Liver (tissue), 9 donors: ENCODE results near the gene NXPE3. TPM values are rescaled to one million over a fixed set of nuclear protein-coding genes. Genes with fewer than 3 reads are reported as not detected.

Experiments used
- DNase-seq: peaks from one replicate; pipeline ENCODE4 v3.0.0-alpha.2; 2017; ENCODE audit warnings: low spot score
- H3K27ac ChIP-seq, 2 donors: one replicate each; pipeline ENCODE4 v1.7.0; 2013; ENCODE audit warnings: inconsistent platforms in 2 of 2, low read length in 2 of 2, control low read depth in 1 of 2, low read depth in 1 of 2, mild to moderate bottlenecking in 1 of 2
- H3K27me3 ChIP-seq, 4 donors: one replicate each; pipeline versions ENCODE4 v1.6.1 to v1.7.0; 2013; ENCODE audit warnings: low read length in 3 of 4, inconsistent platforms in 1 of 4, mild to moderate bottlenecking in 1 of 4, moderate library complexity in 1 of 4; ENCODE audit not compliant: control insufficient read depth in 4 of 4, insufficient read depth in 4 of 4
- H3K36me3 ChIP-seq, 4 donors: one replicate each; pipeline versions ENCODE4 v1.6.1 to v1.7.0; 2013; ENCODE audit warnings: low read length in 3 of 4, mild to moderate bottlenecking in 3 of 4, low read depth in 1 of 4, moderate library complexity in 1 of 4; ENCODE audit not compliant: control insufficient read depth in 4 of 4, insufficient read depth in 3 of 4
- H3K4me1 ChIP-seq, 4 donors: one replicate each; pipeline versions ENCODE4 v1.6.1 to v1.7.0; 2013; ENCODE audit warnings: low read length in 3 of 4, mild to moderate bottlenecking in 3 of 4, moderate library complexity in 1 of 4; ENCODE audit not compliant: control insufficient read depth in 4 of 4, insufficient read depth in 4 of 4
- H3K4me3 ChIP-seq, 3 donors: one replicate each; pipeline versions ENCODE4 v1.6.1 to v1.7.0; 2013; ENCODE audit warnings: low read length in 3 of 3, control low read depth in 1 of 3, low read depth in 1 of 3, mild to moderate bottlenecking in 1 of 3
- H3K9ac ChIP-seq, 2 donors: one replicate each; pipeline ENCODE4 v1.7.0; 2013; ENCODE audit warnings: low read length in 2 of 2, mild to moderate bottlenecking in 2 of 2, moderate library complexity in 2 of 2, control low read depth in 1 of 2, low read depth in 1 of 2
- H3K9me3 ChIP-seq, 4 donors: one replicate each; pipeline versions ENCODE4 v1.6.1 to v1.7.0; 2013; ENCODE audit warnings: low read length in 3 of 4; ENCODE audit not compliant: control insufficient read depth in 4 of 4
- EGR1 ChIP-seq, 2 donors: IDR thresholded peaks; 2 replicates each; pipeline ENCODE4 v1.6.1; 2016 to 2018; ENCODE audit warnings: antibody characterized with exemption in 2 of 2, low read depth in 2 of 2
- FOXA1 ChIP-seq: IDR thresholded peaks from 2 replicates; pipeline ENCODE4 v1.6.1; 2016; ENCODE audit warnings: antibody characterized with exemption
- FOXA2 ChIP-seq: IDR thresholded peaks from 2 replicates; pipeline ENCODE4 v1.6.1; 2016; ENCODE audit warnings: antibody characterized with exemption
- GABPA ChIP-seq, 2 donors: IDR thresholded peaks in 1 of 2; conservative IDR thresholded peaks in 1 of 2; 2 replicates each; pipeline ENCODE4 v1.6.1; 2016; ENCODE audit warnings: antibody characterized with exemption in 2 of 2, mild to moderate bottlenecking in 1 of 2, moderate library complexity in 1 of 2
- HNF4A ChIP-seq, 2 donors: conservative IDR thresholded peaks; 2 replicates each; pipeline ENCODE4 v1.6.1; 2016; ENCODE audit warnings: antibody characterized with exemption in 2 of 2, mild to moderate bottlenecking in 2 of 2
- HNF4G ChIP-seq: IDR thresholded peaks from 2 replicates; pipeline ENCODE4 v1.6.1; 2016; ENCODE audit warnings: antibody characterized with exemption
- JUND ChIP-seq, 2 donors: IDR thresholded peaks; 2 replicates each; pipeline ENCODE4 v1.6.1; 2016; ENCODE audit warnings: antibody characterized with exemption in 2 of 2
- NR2F2 ChIP-seq: IDR thresholded peaks from 2 replicates; pipeline ENCODE4 v1.6.1; 2016; ENCODE audit warnings: antibody characterized with exemption
- RAD21 ChIP-seq, 2 donors: IDR thresholded peaks; 2 replicates each; pipeline ENCODE4 v1.6.1; 2016; ENCODE audit warnings: antibody characterized with exemption in 2 of 2, mild to moderate bottlenecking in 2 of 2
- RXRA ChIP-seq, 2 donors: IDR thresholded peaks; 2 replicates each; pipeline ENCODE4 v1.6.1; 2017 to 2018; ENCODE audit warnings: antibody characterized with exemption in 2 of 2, mild to moderate bottlenecking in 1 of 2
- SP1 ChIP-seq: IDR thresholded peaks from 2 replicates; pipeline ENCODE4 v1.6.1; 2018; ENCODE audit warnings: antibody characterized with exemption, mild to moderate bottlenecking
- TAF1 ChIP-seq: conservative IDR thresholded peaks from 2 replicates; pipeline ENCODE4 v1.6.1; 2016; ENCODE audit warnings: antibody characterized with exemption, mild to moderate bottlenecking
- YY1 ChIP-seq: IDR thresholded peaks from 2 replicates; pipeline ENCODE4 v1.6.1; 2016; ENCODE audit warnings: antibody characterized with exemption, mild to moderate bottlenecking
- WGBS: extraction: QIAGEN DNeasy Blood & Tissue Kit; methylation state at CpG from one replicate; pipeline ENCODE4 v1.1.7; 2013; 5-methylcytosine and 5-hydroxymethylcytosine counted together
- polyA plus RNA-seq, 2 donors: library from polyadenylated mRNA; stranded (reverse) in 1 of 2; unstranded in 1 of 2; fragments of 200-250 nt in 1 of 2; fragments of >200 nt in 1 of 2; fragmentation: Nextera tagmentation in 1 of 2; extraction: Ambion mirVana in 1 of 2; gene quantifications; one replicate each; pipeline versions ENCODE4 v1.2.1 to v1.2.3, GENCODE V29; 2013 to 2015
- total RNA-seq, 2 donors: library from RNA; depleted of rRNA; stranded (reverse); fragments of >200 nt; gene quantifications; one replicate each; pipeline ENCODE4 v1.2.3, GENCODE V29; 2014
- TF ChIP-seq, protein P1 (sequence below): IDR thresholded peaks from 2 replicates; pipeline ENCODE4 v1.6.1; 2016; ENCODE audit warnings: antibody characterized with exemption
- TF ChIP-seq, protein P2 (sequence below): IDR thresholded peaks from 2 replicates; pipeline ENCODE4 v1.6.1; 2016; ENCODE audit warnings: antibody characterized with exemption
- TF ChIP-seq, protein P3 (sequence below): IDR thresholded peaks from 2 replicates; pipeline ENCODE4 v1.6.1; 2016; ENCODE audit warnings: antibody characterized with exemption
- TF ChIP-seq, protein P4 (sequence below): fragments of 150-350 bp; IDR thresholded peaks from 2 replicates; pipeline ENCODE4 v1.5.1; 2017; ENCODE audit warnings: improper control_type of control experiment, low read depth, low read length; ENCODE audit not compliant: missing input control
- TF ChIP-seq, protein P5 (sequence below): IDR thresholded peaks from 2 replicates; pipeline ENCODE4 v1.6.1; 2016; ENCODE audit warnings: antibody characterized with exemption, mild to moderate bottlenecking
- donor health status: healthy.
- donor health status: healthy.
- donor health status: healthy.
- donor health status: healthy.
- donor health status: healthy.

NXPE3 gene
- total and polyA plus RNA-seq, 4 donors = 1.1 to 2.7 (median 1.7) TPM

DNA sequence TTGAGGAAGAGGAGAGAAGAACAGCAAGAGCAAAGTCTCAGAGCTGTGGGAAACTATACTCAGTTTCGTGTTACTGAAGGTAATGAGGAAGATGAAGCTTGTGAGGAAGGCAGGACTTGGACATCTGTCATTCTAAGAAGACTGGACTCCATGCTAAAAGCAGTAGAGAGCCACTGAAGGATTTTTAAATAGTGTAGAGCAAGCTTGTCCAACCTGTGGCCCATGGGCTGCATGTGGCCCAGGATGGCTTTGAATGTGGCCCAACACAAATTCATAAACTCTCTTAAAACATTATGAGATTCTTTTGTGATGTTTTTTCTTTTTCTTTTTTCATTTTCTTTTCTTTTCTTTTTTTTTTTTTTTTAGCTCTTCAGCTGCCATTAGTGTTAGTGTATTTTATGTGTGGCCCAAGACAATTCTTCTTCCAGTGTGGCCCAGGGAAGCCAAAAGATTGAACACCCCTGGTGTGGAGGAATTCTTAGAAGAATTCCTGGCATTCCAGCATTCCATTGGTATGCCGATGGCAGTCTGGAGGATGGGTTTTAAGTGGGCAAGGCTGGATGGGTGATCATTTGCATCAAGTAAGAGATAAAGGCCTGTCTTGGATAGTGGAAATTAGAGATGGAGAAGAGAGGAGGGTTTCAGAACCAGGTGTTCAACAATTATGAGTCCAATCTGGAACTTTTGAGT, 63.4 kb downstream of the NXPE3 start:
- Histone ChIP-seq H3K4me3 (no peak overlapping the region), H3K9me3 (no peaks in the 10 kb centered on the region), H3K9ac (no peak overlapping the region), H3K27ac (no peak overlapping the region), H3K36me3 (peaks cover 0 to 1% (median 0%) of the 10 kb centered on the region in 4 donors), H3K4me1 (peaks cover 2 to 14% (median 5%) of the 10 kb centered on the region in 4 donors), H3K27me3 (no peaks in the 10 kb centered on the region)
- 90% methylated on average over 2 of the region's 2 CpGs for WGBS
- no peak for TF ChIP-seq YY1
- no peak for TF ChIP-seq JUND (IDR thresholded peaks at IDR 0.05)
- TF ChIP-seq, protein P1, sequence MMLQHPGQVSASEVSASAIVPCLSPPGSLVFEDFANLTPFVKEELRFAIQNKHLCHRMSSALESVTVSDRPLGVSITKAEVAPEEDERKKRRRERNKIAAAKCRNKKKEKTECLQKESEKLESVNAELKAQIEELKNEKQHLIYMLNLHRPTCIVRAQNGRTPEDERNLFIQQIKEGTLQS = no peak
- TF ChIP-seq NR2F2 = no peak
- TF ChIP-seq, protein P2, sequence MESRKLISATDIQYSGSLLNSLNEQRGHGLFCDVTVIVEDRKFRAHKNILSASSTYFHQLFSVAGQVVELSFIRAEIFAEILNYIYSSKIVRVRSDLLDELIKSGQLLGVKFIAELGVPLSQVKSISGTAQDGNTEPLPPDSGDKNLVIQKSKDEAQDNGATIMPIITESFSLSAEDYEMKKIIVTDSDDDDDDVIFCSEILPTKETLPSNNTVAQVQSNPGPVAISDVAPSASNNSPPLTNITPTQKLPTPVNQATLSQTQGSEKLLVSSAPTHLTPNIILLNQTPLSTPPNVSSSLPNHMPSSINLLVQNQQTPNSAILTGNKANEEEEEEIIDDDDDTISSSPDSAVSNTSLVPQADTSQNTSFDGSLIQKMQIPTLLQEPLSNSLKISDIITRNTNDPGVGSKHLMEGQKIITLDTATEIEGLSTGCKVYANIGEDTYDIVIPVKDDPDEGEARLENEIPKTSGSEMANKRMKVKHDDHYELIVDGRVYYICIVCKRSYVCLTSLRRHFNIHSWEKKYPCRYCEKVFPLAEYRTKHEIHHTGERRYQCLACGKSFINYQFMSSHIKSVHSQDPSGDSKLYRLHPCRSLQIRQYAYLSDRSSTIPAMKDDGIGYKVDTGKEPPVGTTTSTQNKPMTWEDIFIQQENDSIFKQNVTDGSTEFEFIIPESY = no peak
- TF ChIP-seq RXRA (IDR thresholded peaks at IDR 0.05) = no peak
- TF ChIP-seq RAD21 (IDR thresholded peaks at IDR 0.05) = no peak
- TF ChIP-seq, protein P3, sequence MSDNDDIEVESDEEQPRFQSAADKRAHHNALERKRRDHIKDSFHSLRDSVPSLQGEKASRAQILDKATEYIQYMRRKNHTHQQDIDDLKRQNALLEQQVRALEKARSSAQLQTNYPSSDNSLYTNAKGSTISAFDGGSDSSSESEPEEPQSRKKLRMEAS = no peak
- no peak for DNase-seq

DNA sequence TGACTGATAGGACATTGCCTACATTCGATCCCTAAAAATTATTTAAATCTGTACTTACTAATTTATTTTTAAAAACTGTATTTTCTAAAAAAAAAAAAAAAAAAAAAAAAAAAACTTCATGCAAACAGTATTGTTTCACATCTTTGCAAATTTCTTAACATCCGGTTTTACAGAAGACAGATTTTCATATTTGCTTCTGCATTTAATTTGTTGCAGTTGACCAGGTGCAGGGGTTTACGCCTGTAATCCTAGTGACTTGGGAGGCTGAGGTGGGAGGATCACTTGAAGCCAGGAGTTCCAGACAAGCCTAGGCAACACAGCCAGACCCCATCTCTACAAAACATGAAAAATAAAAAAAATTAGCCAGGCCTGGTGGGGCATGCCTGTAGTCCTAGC, 63.9 kb downstream of the NXPE3 start:
- H3K9ac ChIP-seq = no peak overlapping the region
- peaks cover 7 to 20% (median 9%) of the 10 kb centered on the region in 4 donors for H3K4me1 ChIP-seq
- H3K9me3 ChIP-seq = no peaks in the 10 kb centered on the region
- no peak overlapping the region for H3K4me3 ChIP-seq
- no peaks in the 10 kb centered on the region for H3K27me3 ChIP-seq
- no peak for DNase-seq
- WGBS = 93% methylated on average over 3 of the region's 3 CpGs
- H3K27ac ChIP-seq = no peak overlapping the region
- H3K36me3 ChIP-seq = peaks cover 0 to 1% (median 0%) of the 10 kb centered on the region in 4 donors
- TF ChIP-seq, protein P3 = no peak
- TF ChIP-seq RXRA (IDR thresholded peaks at IDR 0.05) (no peak), RAD21 (IDR thresholded peaks at IDR 0.05) (no peak), HNF4G (no peak), JUND (IDR thresholded peaks at IDR 0.05) (no peak), NR2F2 (no peak), GABPA (IDR thresholded peaks at IDR 0.05 in 1 of 2, conservative IDR thresholded peaks at IDR 0.05 in 1 of 2) (no peak), EGR1 (IDR thresholded peaks at IDR 0.05; ENCODE audit: low read depth in 2 of 2) (no peak), HNF4A (conservative IDR thresholded peaks at IDR 0.05) (no peak), FOXA1 (no peak), TAF1 (no peak), SP1 (no peak), YY1 (no peak), FOXA2 (no peak)
- TF ChIP-seq, protein P2 = no peak
- TF ChIP-seq, protein P4, sequence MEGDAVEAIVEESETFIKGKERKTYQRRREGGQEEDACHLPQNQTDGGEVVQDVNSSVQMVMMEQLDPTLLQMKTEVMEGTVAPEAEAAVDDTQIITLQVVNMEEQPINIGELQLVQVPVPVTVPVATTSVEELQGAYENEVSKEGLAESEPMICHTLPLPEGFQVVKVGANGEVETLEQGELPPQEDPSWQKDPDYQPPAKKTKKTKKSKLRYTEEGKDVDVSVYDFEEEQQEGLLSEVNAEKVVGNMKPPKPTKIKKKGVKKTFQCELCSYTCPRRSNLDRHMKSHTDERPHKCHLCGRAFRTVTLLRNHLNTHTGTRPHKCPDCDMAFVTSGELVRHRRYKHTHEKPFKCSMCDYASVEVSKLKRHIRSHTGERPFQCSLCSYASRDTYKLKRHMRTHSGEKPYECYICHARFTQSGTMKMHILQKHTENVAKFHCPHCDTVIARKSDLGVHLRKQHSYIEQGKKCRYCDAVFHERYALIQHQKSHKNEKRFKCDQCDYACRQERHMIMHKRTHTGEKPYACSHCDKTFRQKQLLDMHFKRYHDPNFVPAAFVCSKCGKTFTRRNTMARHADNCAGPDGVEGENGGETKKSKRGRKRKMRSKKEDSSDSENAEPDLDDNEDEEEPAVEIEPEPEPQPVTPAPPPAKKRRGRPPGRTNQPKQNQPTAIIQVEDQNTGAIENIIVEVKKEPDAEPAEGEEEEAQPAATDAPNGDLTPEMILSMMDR = no peak
- TF ChIP-seq, protein P5, sequence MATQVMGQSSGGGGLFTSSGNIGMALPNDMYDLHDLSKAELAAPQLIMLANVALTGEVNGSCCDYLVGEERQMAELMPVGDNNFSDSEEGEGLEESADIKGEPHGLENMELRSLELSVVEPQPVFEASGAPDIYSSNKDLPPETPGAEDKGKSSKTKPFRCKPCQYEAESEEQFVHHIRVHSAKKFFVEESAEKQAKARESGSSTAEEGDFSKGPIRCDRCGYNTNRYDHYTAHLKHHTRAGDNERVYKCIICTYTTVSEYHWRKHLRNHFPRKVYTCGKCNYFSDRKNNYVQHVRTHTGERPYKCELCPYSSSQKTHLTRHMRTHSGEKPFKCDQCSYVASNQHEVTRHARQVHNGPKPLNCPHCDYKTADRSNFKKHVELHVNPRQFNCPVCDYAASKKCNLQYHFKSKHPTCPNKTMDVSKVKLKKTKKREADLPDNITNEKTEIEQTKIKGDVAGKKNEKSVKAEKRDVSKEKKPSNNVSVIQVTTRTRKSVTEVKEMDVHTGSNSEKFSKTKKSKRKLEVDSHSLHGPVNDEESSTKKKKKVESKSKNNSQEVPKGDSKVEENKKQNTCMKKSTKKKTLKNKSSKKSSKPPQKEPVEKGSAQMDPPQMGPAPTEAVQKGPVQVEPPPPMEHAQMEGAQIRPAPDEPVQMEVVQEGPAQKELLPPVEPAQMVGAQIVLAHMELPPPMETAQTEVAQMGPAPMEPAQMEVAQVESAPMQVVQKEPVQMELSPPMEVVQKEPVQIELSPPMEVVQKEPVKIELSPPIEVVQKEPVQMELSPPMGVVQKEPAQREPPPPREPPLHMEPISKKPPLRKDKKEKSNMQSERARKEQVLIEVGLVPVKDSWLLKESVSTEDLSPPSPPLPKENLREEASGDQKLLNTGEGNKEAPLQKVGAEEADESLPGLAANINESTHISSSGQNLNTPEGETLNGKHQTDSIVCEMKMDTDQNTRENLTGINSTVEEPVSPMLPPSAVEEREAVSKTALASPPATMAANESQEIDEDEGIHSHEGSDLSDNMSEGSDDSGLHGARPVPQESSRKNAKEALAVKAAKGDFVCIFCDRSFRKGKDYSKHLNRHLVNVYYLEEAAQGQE = no peak
- TF ChIP-seq, protein P1 = no peak
